Fibroblast of mammary gland (primary cell): ENCODE data around the gene ZAP70.

Experiments
- DNase-seq: peaks from one replicate; pipeline ENCODE4 v3.0.0-alpha.2; 2010; ENCODE audit warnings: low read depth
- H3K4me3 ChIP-seq: 2 replicates; pipeline ENCODE4 v1.5.1; 2011; ENCODE audit warnings: low read depth, mild to moderate bottlenecking, low read length, moderate library complexity; ENCODE audit not compliant: control insufficient read depth
- TF ChIP-seq, protein P1 (sequence below): conservative IDR thresholded peaks from 2 replicates; pipeline ENCODE4 v1.5.1; 2011; ENCODE audit warnings: low read depth, low read length, inconsistent platforms; ENCODE audit not compliant: control insufficient read depth, insufficient read depth

The ZAP70 gene

DNA sequence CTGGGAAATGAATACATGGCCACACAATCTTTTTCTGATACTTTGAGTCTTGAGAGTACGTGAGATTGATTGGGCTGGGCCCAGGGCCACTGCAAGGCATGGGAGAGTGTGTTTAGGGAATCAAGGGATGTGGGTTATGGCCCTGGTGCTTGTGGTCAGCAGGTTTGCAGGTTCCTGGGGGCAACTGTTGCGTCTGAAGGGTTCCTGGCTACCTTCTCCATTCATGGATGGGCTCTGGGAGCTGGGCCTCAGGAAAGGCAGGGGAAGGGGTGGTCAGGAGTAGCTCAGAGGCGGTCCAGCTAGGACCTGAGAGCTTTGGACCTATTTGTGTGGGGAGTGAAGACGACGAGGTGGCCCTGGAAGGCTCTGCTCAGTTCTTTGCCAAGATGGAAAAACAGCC lies 8.4 kb upstream of the ZAP70 start:
- no peak for DNase-seq
- no peak overlapping the region for H3K4me3 ChIP-seq
- TF ChIP-seq, protein P1, sequence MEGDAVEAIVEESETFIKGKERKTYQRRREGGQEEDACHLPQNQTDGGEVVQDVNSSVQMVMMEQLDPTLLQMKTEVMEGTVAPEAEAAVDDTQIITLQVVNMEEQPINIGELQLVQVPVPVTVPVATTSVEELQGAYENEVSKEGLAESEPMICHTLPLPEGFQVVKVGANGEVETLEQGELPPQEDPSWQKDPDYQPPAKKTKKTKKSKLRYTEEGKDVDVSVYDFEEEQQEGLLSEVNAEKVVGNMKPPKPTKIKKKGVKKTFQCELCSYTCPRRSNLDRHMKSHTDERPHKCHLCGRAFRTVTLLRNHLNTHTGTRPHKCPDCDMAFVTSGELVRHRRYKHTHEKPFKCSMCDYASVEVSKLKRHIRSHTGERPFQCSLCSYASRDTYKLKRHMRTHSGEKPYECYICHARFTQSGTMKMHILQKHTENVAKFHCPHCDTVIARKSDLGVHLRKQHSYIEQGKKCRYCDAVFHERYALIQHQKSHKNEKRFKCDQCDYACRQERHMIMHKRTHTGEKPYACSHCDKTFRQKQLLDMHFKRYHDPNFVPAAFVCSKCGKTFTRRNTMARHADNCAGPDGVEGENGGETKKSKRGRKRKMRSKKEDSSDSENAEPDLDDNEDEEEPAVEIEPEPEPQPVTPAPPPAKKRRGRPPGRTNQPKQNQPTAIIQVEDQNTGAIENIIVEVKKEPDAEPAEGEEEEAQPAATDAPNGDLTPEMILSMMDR = no peak

DNA sequence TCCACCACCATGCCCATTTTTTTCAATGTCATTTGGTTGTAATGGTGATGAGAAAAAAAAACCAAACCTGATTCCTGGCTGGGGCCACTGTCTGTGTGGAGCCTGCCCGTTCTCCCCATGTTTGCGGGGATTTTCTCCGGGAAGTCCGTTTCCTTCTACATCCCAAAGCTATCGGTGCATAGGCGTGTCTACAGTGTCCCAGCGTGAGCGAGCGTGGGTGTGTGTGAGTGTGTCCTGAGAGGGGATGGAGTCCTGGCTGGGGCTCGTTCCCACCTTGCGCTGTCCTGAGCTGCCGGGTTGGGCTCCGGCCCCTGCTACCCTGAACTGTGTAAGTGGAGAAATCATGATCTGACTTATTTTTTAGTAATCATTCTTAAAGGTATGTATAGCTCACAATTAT lies 7.3 kb upstream of the ZAP70 start:
- H3K4me3 ChIP-seq = no peak overlapping the region
- DNase-seq = no peak
- TF ChIP-seq, protein P1 = no peak

DNA sequence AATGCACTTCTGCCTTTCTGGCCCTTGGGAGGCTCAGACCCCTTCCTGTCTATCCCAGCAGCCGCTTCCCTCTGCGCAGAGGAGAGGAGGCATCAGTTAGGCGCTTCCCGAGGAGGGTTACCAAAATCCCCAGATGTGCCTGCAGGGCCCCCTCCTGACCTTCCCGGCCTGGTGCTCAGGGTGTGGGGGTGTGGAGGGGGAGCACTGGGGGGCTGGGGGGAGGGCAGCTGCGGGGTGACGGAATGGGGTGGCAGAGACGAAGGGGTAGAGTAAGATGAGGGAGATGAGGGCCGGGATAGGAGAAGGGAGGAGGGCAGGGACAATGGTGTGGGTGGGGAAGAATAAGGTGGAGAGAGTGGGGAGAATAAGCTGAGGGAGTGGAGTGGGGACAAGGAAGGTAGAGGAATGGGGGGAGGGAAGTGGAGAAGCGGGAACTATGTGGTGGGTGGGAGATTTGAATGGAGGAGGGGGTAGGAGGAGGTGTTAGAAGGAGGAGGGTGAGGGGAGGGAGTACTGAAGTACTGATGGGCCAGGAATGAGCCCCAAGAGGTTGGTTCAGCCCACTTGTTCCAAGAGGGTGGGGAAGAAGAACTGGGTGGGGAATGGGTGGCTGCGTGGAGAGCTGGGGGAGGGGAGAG lies 6.5 kb upstream of the ZAP70 start:
- TF ChIP-seq, protein P1 = no peak
- H3K4me3 ChIP-seq = no peak overlapping the region
- DNase-seq = no peak

DNA sequence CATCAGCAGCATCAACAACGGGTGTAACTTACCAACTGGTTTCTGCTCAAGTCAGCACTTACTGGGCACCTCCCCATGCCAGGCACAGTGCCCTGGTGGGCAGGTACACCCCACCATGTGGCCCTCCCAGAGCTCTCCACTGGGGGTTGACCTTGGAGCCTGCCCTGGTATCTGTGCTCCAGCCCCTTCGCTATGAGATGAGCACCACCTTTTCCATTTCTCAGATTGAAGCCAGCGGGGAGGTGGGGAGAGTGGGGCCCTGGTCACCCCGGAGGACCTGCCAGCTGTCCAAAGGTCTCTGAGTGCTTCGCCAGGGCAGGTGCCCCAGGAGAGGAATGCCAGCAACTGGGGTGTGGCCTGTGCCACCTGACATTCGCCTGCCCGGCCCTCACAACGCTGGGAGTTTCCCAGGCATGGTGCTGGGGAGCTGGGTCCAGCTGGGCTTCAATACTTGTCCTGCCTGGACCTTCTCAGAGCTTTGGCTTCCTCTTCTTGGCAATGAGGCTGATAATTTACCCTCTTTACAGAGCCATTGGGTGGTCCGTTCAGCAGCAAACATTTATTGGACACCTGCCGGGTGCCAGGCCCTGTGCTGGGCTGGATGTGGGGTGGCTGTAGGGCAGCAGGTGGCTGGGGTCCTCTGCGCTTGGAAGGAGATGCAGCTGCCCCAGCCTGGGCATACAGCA lies 5.9 kb upstream of the ZAP70 start:
- TF ChIP-seq, protein P1 = no peak
- no peak overlapping the region for H3K4me3 ChIP-seq
- no peak for DNase-seq

DNA sequence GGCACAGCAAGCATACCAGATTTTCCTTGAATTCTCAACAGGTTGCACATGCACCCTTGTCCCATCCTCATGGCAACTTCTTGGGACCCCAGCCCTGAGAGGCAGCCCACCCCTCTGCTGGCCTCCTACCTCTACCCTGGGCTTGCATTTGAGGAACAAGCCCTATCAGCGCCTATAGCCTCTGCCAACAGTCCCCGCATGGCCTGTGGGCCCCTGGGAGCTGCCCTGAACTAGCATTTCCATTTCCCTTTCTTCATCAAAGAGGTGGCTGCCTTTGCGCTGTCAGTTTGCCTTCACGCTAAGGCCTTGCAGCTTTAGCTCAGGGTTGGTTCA lies 5.4 kb upstream of the ZAP70 start:
- no peak overlapping the region for H3K4me3 ChIP-seq
- TF ChIP-seq, protein P1 = no peak
- DNase-seq = no peak

DNA sequence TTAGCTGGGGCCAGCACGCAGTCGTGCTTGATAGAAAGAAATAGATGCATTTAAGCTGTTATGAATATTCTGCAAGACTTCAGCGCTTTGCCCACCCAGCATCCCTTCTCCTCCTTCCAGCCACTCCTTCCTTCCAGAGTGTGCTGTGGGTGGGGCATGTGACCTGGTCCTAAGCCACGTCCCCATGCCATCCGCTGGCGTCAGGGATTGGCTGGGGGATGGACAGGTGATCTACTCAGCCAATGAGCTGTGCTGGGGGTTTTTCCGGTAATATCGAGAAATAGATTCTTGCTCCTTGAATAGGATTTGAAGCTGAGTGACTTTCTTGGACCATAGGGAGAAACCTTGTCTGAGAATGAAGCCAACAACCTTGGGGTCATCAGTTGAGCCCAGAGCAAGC lies 4.8 kb upstream of the ZAP70 start:
- no peak overlapping the region for H3K4me3 ChIP-seq
- TF ChIP-seq, protein P1 = no peak
- DNase-seq = no peak
